ENCODE data around the gene TPRX2. TPM values are rescaled to one million over a fixed set of nuclear protein-coding genes. Genes with fewer than 3 reads are reported as not detected.

TPRX2 gene
- total and polyA plus RNA-seq, 2 donors (not counting 1 experiment from before 2014, with no cell fraction given) = not detected

DNA sequence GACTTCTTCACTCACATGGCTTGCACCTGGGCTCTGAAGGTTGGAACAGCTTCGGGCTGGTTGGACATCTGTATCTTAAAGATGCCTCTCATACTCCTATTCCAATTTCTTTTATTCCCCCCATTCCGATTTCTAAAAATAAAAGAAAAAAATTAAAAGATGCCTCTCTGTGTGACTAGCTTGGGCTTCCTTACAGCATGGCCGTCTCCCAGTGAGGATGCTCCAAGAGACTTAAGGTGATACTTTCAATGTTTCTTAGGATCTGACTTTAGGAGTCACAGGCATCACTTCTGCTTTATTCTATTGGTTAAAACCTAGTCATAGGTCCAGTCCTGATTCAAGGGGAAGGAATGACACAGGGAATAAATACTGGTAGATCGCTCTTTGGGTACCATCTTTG lies 37.0 kb downstream of the TPRX2 start:
- ChIA-PET CTCF (no interaction called here), POLR2A (no interaction called here)
- ATAC-seq (ENCODE audit: low read depth) (no peak), DNase-seq (no peak)
- peaks cover 6% of the 10 kb centered on the region for H3K9me3 Mint-ChIP-seq (ENCODE audit: insufficient read depth)
- no peak overlapping the region for H3K27ac Mint-ChIP-seq
- Histone ChIP-seq H3K27me3 (replicated peaks in 1 of 4; ENCODE audit: control extremely low read depth in 1 of 4, control insufficient read depth in 3 of 4, insufficient read depth in 4 of 4, low read length in 3 of 4) (no peaks in the 10 kb centered on the region), H2AFZ (ENCODE audit: insufficient read depth, low read depth, low read length, poor library complexity, severe bottlenecking) (no peak overlapping the region), H3K9ac (ENCODE audit: low read length) (no peak overlapping the region), H3K79me2 (ENCODE audit: control insufficient read depth, insufficient read depth, low read length) (no peaks in the 10 kb centered on the region), H3K9me3 (ENCODE audit: control extremely low read depth in 1 of 3, control insufficient read depth in 2 of 3, insufficient read depth in 1 of 3, low read length in 2 of 3) (peaks cover 0 to 16% (median 2%) of the 10 kb centered on the region in 3 donors), H3K4me2 (replicated peaks; ENCODE audit: low read depth, low read length, poor library complexity, severe bottlenecking) (no peak overlapping the region), H3K4me1 (ENCODE audit: control insufficient read depth in 2 of 2, insufficient read depth in 2 of 2, low read length in 2 of 2) (no peaks in the 10 kb centered on the region), H3K4me3 (ENCODE audit: control extremely low read depth in 1 of 5, extremely low read depth in 1 of 5, insufficient read depth in 1 of 5, low read depth in 2 of 5, low read length in 4 of 5) (no peak overlapping the region), H3K27ac (ENCODE audit: low read length in 2 of 2) (no peak overlapping the region), H3K36me3 (replicated peaks in 1 of 2; ENCODE audit: control extremely low read depth in 1 of 2, control insufficient read depth in 1 of 2, extremely low read depth in 1 of 2, insufficient read depth in 2 of 2, low read length in 1 of 2) (no peaks in the 10 kb centered on the region), H4K20me1 (ENCODE audit: control insufficient read depth, insufficient read depth, low read length, poor library complexity, severe bottlenecking) (no peaks in the 10 kb centered on the region)
- peaks cover 5% of the 10 kb centered on the region for H3K27me3 Mint-ChIP-seq
- 86% methylated on average over 1 of the region's 4 CpGs for WGBS (ENCODE audit: insufficient coverage)
- no peak for TF ChIP-seq CTCF (IDR thresholded peaks at IDR 0.05)
- TF ChIP-seq EZH2 (IDR thresholded peaks at IDR 0.05; ENCODE audit: borderline replicate concordance, insufficient read depth, low read depth, low read length, poor library complexity, severe bottlenecking) = no peak
- H3K4me1 Mint-ChIP-seq = no peaks in the 10 kb centered on the region
- no peak overlapping the region for H3K4me3 Mint-ChIP-seq
- intact Hi-C loops (cut with micrococcal nuclease) = no loop called here

DNA sequence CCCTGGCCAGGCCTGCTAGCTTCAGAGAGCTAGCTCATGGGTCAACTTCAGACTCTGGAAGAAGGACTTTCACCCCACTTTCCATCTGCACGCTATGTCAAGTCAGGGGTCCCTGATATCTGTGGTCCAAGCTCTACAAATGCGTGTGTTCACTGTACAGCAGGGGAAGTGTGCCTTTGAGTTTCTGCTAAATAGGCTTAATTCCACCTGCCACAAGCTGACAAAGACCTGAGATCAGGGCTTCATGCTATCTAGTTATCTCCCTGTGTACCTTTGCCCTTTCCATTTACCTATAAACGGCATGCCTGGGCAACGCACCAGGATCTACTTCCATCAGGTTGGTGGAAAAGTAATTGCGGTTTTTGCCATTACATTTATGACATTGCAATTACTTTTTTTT lies 37.7 kb downstream of the TPRX2 start:
- POLR2A ChIA-PET = no interaction called here
- H3K4me1 Mint-ChIP-seq = no peaks in the 10 kb centered on the region
- CTCF ChIA-PET = no interaction called here

More for the DNA sequence above, 37.7 kb downstream of the TPRX2 start:
- Histone ChIP-seq H3K4me1 (ENCODE audit: control insufficient read depth in 2 of 2, insufficient read depth in 2 of 2, low read length in 2 of 2) (no peaks in the 10 kb centered on the region), H3K27ac (ENCODE audit: low read length in 2 of 2) (no peak overlapping the region), H2AFZ (ENCODE audit: insufficient read depth, low read depth, low read length, poor library complexity, severe bottlenecking) (no peak overlapping the region), H3K36me3 (replicated peaks in 1 of 2; ENCODE audit: control extremely low read depth in 1 of 2, control insufficient read depth in 1 of 2, extremely low read depth in 1 of 2, insufficient read depth in 2 of 2, low read length in 1 of 2) (no peaks in the 10 kb centered on the region), H3K4me3 (ENCODE audit: control extremely low read depth in 1 of 5, extremely low read depth in 1 of 5, insufficient read depth in 1 of 5, low read depth in 2 of 5, low read length in 4 of 5) (no peak overlapping the region), H3K9ac (ENCODE audit: low read length) (no peak overlapping the region), H3K9me3 (ENCODE audit: control extremely low read depth in 1 of 3, control insufficient read depth in 2 of 3, insufficient read depth in 1 of 3, low read length in 2 of 3) (peaks cover 0 to 13% (median 2%) of the 10 kb centered on the region in 3 donors), H4K20me1 (ENCODE audit: control insufficient read depth, insufficient read depth, low read length, poor library complexity, severe bottlenecking) (no peaks in the 10 kb centered on the region), H3K27me3 (replicated peaks in 1 of 4; ENCODE audit: control extremely low read depth in 1 of 4, control insufficient read depth in 3 of 4, insufficient read depth in 4 of 4, low read length in 3 of 4) (peaks cover 0 to 2% (median 0%) of the 10 kb centered on the region in 4 experiments), H3K4me2 (replicated peaks; ENCODE audit: low read depth, low read length, poor library complexity, severe bottlenecking) (no peak overlapping the region), H3K79me2 (ENCODE audit: control insufficient read depth, insufficient read depth, low read length) (no peaks in the 10 kb centered on the region)
- Mint-ChIP-seq H3K9me3 (ENCODE audit: insufficient read depth) (peaks cover 6% of the 10 kb centered on the region), H3K27ac (no peak overlapping the region), H3K4me3 (no peak overlapping the region), H3K27me3 (peaks cover 5% of the 10 kb centered on the region)
- TF ChIP-seq EZH2 (IDR thresholded peaks at IDR 0.05; ENCODE audit: borderline replicate concordance, insufficient read depth, low read depth, low read length, poor library complexity, severe bottlenecking) (no peak), CTCF (IDR thresholded peaks at IDR 0.05) (no peak)
- no peak for DNase-seq
- WGBS (ENCODE audit: insufficient coverage) = 100% methylated on average over 1 of the region's 5 CpGs
- ATAC-seq (ENCODE audit: low read depth) = no peak
- intact Hi-C loops (cut with micrococcal nuclease) = no loop called here
